ACC112 (cell line): ENCODE results near the gene TM9SF4.
"Not testable (repeated sequence)": the region's sequence is repeated elsewhere in the genome, so short reads cannot be mapped to it uniquely, and the experiment has no call there.

Experiments used
- H2AFZ ChIP-seq: fragments of 200-600 bp; sonication (generic); one replicate; pipeline ENCODE4 v1.6.0; 2017; ENCODE audit warnings: antibody characterized with exemption, low read length; ENCODE audit not compliant: unreplicated experiment
- H3K27ac ChIP-seq: fragments of 200-600 bp; sonication (generic); 2 replicates; pipeline ENCODE4 v1.5.1; 2014; ENCODE audit warnings: low read depth, mild to moderate bottlenecking, antibody characterized with exemption, low read length, moderate library complexity
- H3K27me3 ChIP-seq: fragments of 200-600 bp; sonication (generic); 2 replicates; pipeline ENCODE4 v1.6.1; 2014; ENCODE audit warnings: mild to moderate bottlenecking, antibody characterized with exemption, low read length, moderate library complexity, mixed read lengths; ENCODE audit not compliant: insufficient read depth
- H3K36me3 ChIP-seq: fragments of 200-600 bp; sonication (generic); 2 replicates; pipeline ENCODE4 v1.6.1; 2016; ENCODE audit warnings: mild to moderate bottlenecking, antibody characterized with exemption, low read length, moderate library complexity, mixed read lengths; ENCODE audit not compliant: insufficient read depth
- H3K4me1 ChIP-seq: fragments of 200-600 bp; sonication (generic); one replicate; pipeline ENCODE4 v1.6.1; 2016; ENCODE audit warnings: low read length, mixed read lengths; ENCODE audit not compliant: insufficient read depth, unreplicated experiment, control insufficient read depth
- H3K4me3 ChIP-seq: fragments of 200-600 bp; sonication (generic); 2 replicates; pipeline ENCODE4 v1.5.1; 2014; ENCODE audit warnings: mild to moderate bottlenecking, low read depth, low read length
- H3K79me2 ChIP-seq: fragments of 200-600 bp; sonication (generic); one replicate; pipeline ENCODE4 v1.6.0; 2016; ENCODE audit warnings: low read length; ENCODE audit not compliant: control insufficient read depth, unreplicated experiment, insufficient read depth

The TM9SF4 gene

GRCh38 chr20:32189123-32189410 is 79.6 kb downstream of the TM9SF4 start:
- Histone ChIP-seq H3K4me3 (peak overlapping the region; percentile 77; the same call in 1 of the 2 replicates), H3K36me3 (no peaks in the 10 kb centered on the region), H3K4me1 (peaks cover 8% of the 10 kb centered on the region), H2AFZ (no peak overlapping the region), H3K79me2 (no peaks in the 10 kb centered on the region), H3K27ac (no peak overlapping the region), H3K27me3 (no peaks in the 10 kb centered on the region)

GRCh38 chr20:32189691-32190615 is 80.4 kb downstream of the TM9SF4 start:
- Histone ChIP-seq H3K79me2 (no peaks in the 10 kb centered on the region), H3K27ac (no peak overlapping the region), H2AFZ (peak overlapping the region; percentile 57), H3K4me3 (peak overlapping the region; percentile 77), H3K4me1 (peaks cover 8% of the 10 kb centered on the region), H3K36me3 (no peaks in the 10 kb centered on the region), H3K27me3 (no peaks in the 10 kb centered on the region)

DNA sequence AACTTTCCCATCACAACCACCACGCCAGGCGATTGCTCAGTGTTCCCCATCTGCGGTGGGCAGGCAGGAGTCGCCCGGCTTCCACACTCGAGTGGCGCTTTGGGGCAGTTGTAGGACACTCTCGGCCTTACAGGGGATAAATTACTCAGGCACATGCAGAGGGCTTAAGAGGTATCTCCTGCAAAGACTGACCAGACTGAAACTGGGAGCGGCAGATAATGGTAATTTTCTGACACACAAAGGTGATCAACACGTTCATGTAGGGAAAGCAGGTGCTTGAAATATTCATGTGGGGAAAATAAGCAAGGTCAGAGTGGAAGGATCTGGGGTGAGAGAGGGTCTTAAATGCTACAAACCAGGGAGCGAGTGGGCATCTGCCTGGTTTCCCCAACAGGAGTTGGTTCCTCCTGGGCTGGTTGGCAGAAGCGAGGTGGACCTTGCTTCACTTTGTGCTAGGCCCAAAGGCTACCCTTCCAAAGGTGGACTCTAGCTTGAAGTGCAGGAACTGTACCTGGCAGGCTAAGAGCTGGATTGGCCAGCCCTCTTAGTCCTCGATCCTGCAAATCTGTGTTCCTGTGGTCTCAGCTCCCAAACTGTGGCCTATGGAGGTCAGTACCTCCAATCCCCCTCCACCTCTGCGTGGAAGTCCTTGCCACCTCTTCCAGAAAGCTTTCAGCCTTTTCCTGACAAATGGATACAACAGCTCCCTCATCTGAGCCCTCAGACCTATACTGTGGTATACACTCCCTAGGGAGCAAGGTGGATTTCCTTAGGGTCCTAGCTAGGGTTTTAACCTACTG is 81.3 kb downstream of the TM9SF4 start:
- H3K4me3 ChIP-seq: peak overlapping the region; percentile 77
- no peaks in the 10 kb centered on the region for H3K36me3 ChIP-seq
- H3K27ac ChIP-seq: no peak overlapping the region
- H3K79me2 ChIP-seq: no peaks in the 10 kb centered on the region
- H3K4me1 ChIP-seq: peaks cover 8% of the 10 kb centered on the region
- H2AFZ ChIP-seq: peak overlapping the region; percentile 57
- no peaks in the 10 kb centered on the region for H3K27me3 ChIP-seq

GRCh38 chr20:32191422-32191821 is 81.9 kb downstream of the TM9SF4 start:
- Histone ChIP-seq H3K36me3 (no peaks in the 10 kb centered on the region), H2AFZ (no peak overlapping the region), H3K27me3 (no peaks in the 10 kb centered on the region), H3K79me2 (no peaks in the 10 kb centered on the region), H3K4me3 (no peak overlapping the region), H3K27ac (no peak overlapping the region), H3K4me1 (peaks cover 8% of the 10 kb centered on the region)

- Histone ChIP-seq H3K4me3 (no peak overlapping the region), H3K36me3 (no peaks in the 10 kb centered on the region), H3K4me1 (peaks cover 8% of the 10 kb centered on the region), H3K79me2 (no peaks in the 10 kb centered on the region), H2AFZ (no peak overlapping the region), H3K27ac (no peak overlapping the region), H3K27me3 (no peaks in the 10 kb centered on the region)
Observed at GRCh38 chr20:32191873-32192272, 82.4 kb downstream of the TM9SF4 start.

DNA sequence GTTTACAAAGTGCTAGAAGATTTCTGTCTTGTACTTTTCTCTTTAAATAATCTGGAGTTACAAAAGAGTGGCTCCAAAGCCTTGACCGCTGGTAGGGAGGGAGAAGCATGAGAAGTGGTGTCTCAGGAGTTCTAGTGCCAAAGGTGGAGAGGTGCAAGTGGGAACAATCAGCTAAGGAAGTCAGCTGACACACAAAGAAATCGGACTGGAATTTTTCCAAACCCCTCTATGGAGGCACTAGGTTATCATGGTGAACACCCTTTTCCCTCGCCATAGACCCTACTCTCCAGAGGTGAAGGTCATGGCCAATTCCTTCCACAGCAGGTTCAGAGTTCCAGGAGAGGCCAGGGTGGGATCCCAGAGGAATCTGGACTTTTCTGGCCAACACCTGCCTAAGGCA is 83.2 kb downstream of the TM9SF4 start:
- Histone ChIP-seq H2AFZ (no peak overlapping the region), H3K27me3 (no peaks in the 10 kb centered on the region), H3K27ac (no peak overlapping the region), H3K4me1 (peaks cover 8% of the 10 kb centered on the region), H3K36me3 (no peaks in the 10 kb centered on the region), H3K79me2 (no peaks in the 10 kb centered on the region), H3K4me3 (no peak overlapping the region)

- H3K27me3 ChIP-seq, H3K36me3 ChIP-seq, H3K4me3 ChIP-seq, H3K79me2 ChIP-seq, H2AFZ ChIP-seq, H3K27ac ChIP-seq, H3K4me1 ChIP-seq: not testable (repeated sequence)
Observed at GRCh38 chr20:32193336-32193735, 83.8 kb downstream of the TM9SF4 start.

GRCh38 chr20:32193996-32194395 is 84.5 kb downstream of the TM9SF4 start:
- H3K79me2 ChIP-seq: no peaks in the 10 kb centered on the region
- H3K27ac ChIP-seq: no peak overlapping the region
- H3K4me1 ChIP-seq: peaks cover 7% of the 10 kb centered on the region
- H3K27me3 ChIP-seq: no peaks in the 10 kb centered on the region
- H3K4me3 ChIP-seq: no peak overlapping the region
- no peak overlapping the region for H2AFZ ChIP-seq
- H3K36me3 ChIP-seq: 0 out of 2 replicates have a peak, but pooled peaks cover 3% of the 10 kb centered on the region

DNA sequence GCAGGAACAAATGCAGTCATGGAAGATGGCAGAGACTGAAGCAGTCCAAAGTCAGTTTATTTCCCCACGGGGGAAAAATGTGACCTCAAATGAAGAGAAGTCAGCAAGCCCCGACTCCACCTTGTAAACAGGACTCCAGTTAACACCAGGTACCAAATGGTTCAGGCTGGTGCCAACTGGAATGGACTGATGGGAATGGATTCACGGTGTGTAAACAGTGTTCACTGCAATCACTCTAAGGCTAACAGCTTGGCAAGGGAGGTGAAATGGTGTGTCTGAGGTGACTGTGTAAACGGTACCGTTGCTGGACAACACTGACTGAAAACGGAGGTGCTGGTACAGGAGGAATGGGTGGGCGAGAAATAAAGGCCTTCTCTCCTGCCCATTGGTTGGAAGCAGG is 86.1 kb downstream of the TM9SF4 start:
- H3K4me1 ChIP-seq: no peaks in the 10 kb centered on the region
- H3K27ac ChIP-seq: no peak overlapping the region
- no peak overlapping the region for H2AFZ ChIP-seq
- H3K79me2 ChIP-seq: peaks cover 5% of the 10 kb centered on the region
- peaks cover 6% of the 10 kb centered on the region; the same call in 1 of the 2 replicates for H3K36me3 ChIP-seq
- H3K27me3 ChIP-seq: no peaks in the 10 kb centered on the region
- no peak overlapping the region for H3K4me3 ChIP-seq

GRCh38 chr20:32196613-32197012 is 87.1 kb downstream of the TM9SF4 start:
- not testable (repeated sequence) for H3K27me3 ChIP-seq, H3K4me3 ChIP-seq, H3K27ac ChIP-seq, H2AFZ ChIP-seq, H3K4me1 ChIP-seq
- peaks cover 14% of the 10 kb centered on the region for H3K79me2 ChIP-seq
- H3K36me3 ChIP-seq: peaks cover 15% of the 10 kb centered on the region; the same call in 1 of the 2 replicates
